Ectodermal cell (in vitro differentiated cells): ENCODE results near the gene POMT2.

ENCODE experiments used
- H3K27ac ChIP-seq: 2 replicates; pipeline ENCODE4 v1.7.0; 2013; ENCODE audit warnings: mild to moderate bottlenecking, low read depth, low read length; ENCODE audit not compliant: insufficient read depth, poor library complexity, severe bottlenecking
- H3K27me3 ChIP-seq: 2 replicates; pipeline ENCODE4 v1.7.0; 2013; ENCODE audit warnings: mild to moderate bottlenecking, low read length; ENCODE audit not compliant: insufficient read depth, control insufficient read depth, poor library complexity, severe bottlenecking
- H3K36me3 ChIP-seq: one replicate; pipeline ENCODE4 v1.7.0; 2013; ENCODE audit warnings: low read length; ENCODE audit not compliant: control insufficient read depth, insufficient read depth
- H3K4me1 ChIP-seq: one replicate; pipeline ENCODE4 v1.7.0; 2013; ENCODE audit warnings: low read length; ENCODE audit not compliant: control insufficient read depth, insufficient read depth
- H3K4me3 ChIP-seq: 2 replicates; pipeline ENCODE4 v1.7.0; 2013; ENCODE audit warnings: low read depth, low read length, control low read depth; ENCODE audit not compliant: insufficient read depth
- H3K9me3 ChIP-seq: 2 replicates; pipeline ENCODE4 v1.7.0; 2013; ENCODE audit warnings: mild to moderate bottlenecking, low read length, moderate library complexity; ENCODE audit not compliant: control insufficient read depth
- WGBS, 2 experiments: methylation state at CpG; one replicate each; pipeline ENCODE4 v1.1.7; 2013; ENCODE audit warnings: missing lambda C conversion rate in 2 of 2; 5-methylcytosine and 5-hydroxymethylcytosine counted together

Gene POMT2

GRCh38 chr14:77260631-77261030 is 60.1 kb downstream of the POMT2 start:
- 88% methylated on average over 10 of the region's 10 CpGs for WGBS, 2 experiments
- Histone ChIP-seq H3K36me3 (no peaks in the 10 kb centered on the region), H3K27me3 (no peaks in the 10 kb centered on the region), H3K27ac (no peak overlapping the region), H3K9me3 (no peaks in the 10 kb centered on the region), H3K4me3 (no peak overlapping the region), H3K4me1 (no peaks in the 10 kb centered on the region)

- no peak overlapping the region for H3K27ac ChIP-seq
- 90 to 94% methylated on average over 11 of the region's 11 CpGs for WGBS, 2 experiments
- H3K4me3 ChIP-seq, result no peak overlapping the region
- H3K36me3 ChIP-seq, result no peaks in the 10 kb centered on the region
- no peaks in the 10 kb centered on the region for H3K27me3 ChIP-seq
- H3K4me1 ChIP-seq, result no peaks in the 10 kb centered on the region
- no peaks in the 10 kb centered on the region for H3K9me3 ChIP-seq
Observed at GRCh38 chr14:77260199-77260598, 60.5 kb downstream of the POMT2 start.

- H3K4me1 ChIP-seq, result no peaks in the 10 kb centered on the region
- WGBS, 2 experiments, result 82 to 86% methylated on average over 11 of the region's 11 CpGs
- no peaks in the 10 kb centered on the region for H3K36me3 ChIP-seq
- H3K9me3 ChIP-seq, result no peaks in the 10 kb centered on the region
- H3K4me3 ChIP-seq, result no peak overlapping the region
- H3K27ac ChIP-seq, result no peak overlapping the region
- H3K27me3 ChIP-seq, result no peaks in the 10 kb centered on the region
Observed at GRCh38 chr14:77259025-77259715, 61.5 kb downstream of the POMT2 start.

GRCh38 chr14:77258566-77258965 is 62.1 kb downstream of the POMT2 start:
- H3K36me3 ChIP-seq, result no peaks in the 10 kb centered on the region
- H3K27me3 ChIP-seq, result no peaks in the 10 kb centered on the region
- H3K9me3 ChIP-seq, result no peaks in the 10 kb centered on the region
- no peak overlapping the region for H3K4me3 ChIP-seq
- H3K27ac ChIP-seq, result no peak overlapping the region
- 86 to 95% methylated on average over 5 of the region's 5 CpGs for WGBS, 2 experiments
- H3K4me1 ChIP-seq, result no peaks in the 10 kb centered on the region

GRCh38 chr14:77257700-77258099 is 63.0 kb downstream of the POMT2 start:
- H3K36me3 ChIP-seq, result no peaks in the 10 kb centered on the region
- no peak overlapping the region for H3K27ac ChIP-seq
- no peaks in the 10 kb centered on the region for H3K9me3 ChIP-seq
- no peak overlapping the region for H3K4me3 ChIP-seq
- no peaks in the 10 kb centered on the region for H3K27me3 ChIP-seq
- no peaks in the 10 kb centered on the region for H3K4me1 ChIP-seq
- WGBS, 2 experiments, result 95 to 98% methylated on average over 10 of the region's 10 CpGs

- no peaks in the 10 kb centered on the region for H3K27me3 ChIP-seq
- H3K27ac ChIP-seq, result no peak overlapping the region
- 95 to 96% methylated on average over 8 of the region's 8 CpGs for WGBS, 2 experiments
- no peaks in the 10 kb centered on the region for H3K36me3 ChIP-seq
- no peaks in the 10 kb centered on the region for H3K4me1 ChIP-seq
- no peaks in the 10 kb centered on the region for H3K9me3 ChIP-seq
- H3K4me3 ChIP-seq, result no peak overlapping the region
Observed at GRCh38 chr14:77256694-77257093, 64.0 kb downstream of the POMT2 start.

- WGBS, 2 experiments, result 89 to 90% methylated on average over 20 of the region's 20 CpGs
Observed at GRCh38 chr14:77253333-77254190, 67.1 kb downstream of the POMT2 start.

GRCh38 chr14:77251870-77252269 is 68.8 kb downstream of the POMT2 start:
- no peaks in the 10 kb centered on the region for H3K4me1 ChIP-seq
- 94 to 95% methylated on average over 11 of the region's 11 CpGs for WGBS, 2 experiments

More at GRCh38 chr14:77253333-77254190, 67.1 kb downstream of the POMT2 start:
- no peak overlapping the region for H3K4me3 ChIP-seq
- no peaks in the 10 kb centered on the region for H3K27me3 ChIP-seq
- H3K36me3 ChIP-seq, result no peaks in the 10 kb centered on the region
- H3K9me3 ChIP-seq, result no peaks in the 10 kb centered on the region
- no peaks in the 10 kb centered on the region for H3K4me1 ChIP-seq
- no peak overlapping the region for H3K27ac ChIP-seq

GRCh38 chr14:77250927-77251326 is 69.8 kb downstream of the POMT2 start:
- H3K27ac ChIP-seq, result no peak overlapping the region
- H3K4me3 ChIP-seq, result no peak overlapping the region
- H3K9me3 ChIP-seq, result no peaks in the 10 kb centered on the region
- no peaks in the 10 kb centered on the region for H3K36me3 ChIP-seq
- no peaks in the 10 kb centered on the region for H3K27me3 ChIP-seq
- H3K4me1 ChIP-seq, result no peaks in the 10 kb centered on the region
- WGBS, 2 experiments, result 89 to 92% methylated on average over 6 of the region's 6 CpGs

More at GRCh38 chr14:77251870-77252269, 68.8 kb downstream of the POMT2 start:
- H3K9me3 ChIP-seq, result no peaks in the 10 kb centered on the region
- H3K36me3 ChIP-seq, result no peaks in the 10 kb centered on the region
- H3K27ac ChIP-seq, result no peak overlapping the region
- H3K27me3 ChIP-seq, result no peaks in the 10 kb centered on the region
- H3K4me3 ChIP-seq, result no peak overlapping the region

- Histone ChIP-seq H3K4me3 (no peak overlapping the region), H3K9me3 (no peaks in the 10 kb centered on the region), H3K27me3 (no peaks in the 10 kb centered on the region), H3K36me3 (no peaks in the 10 kb centered on the region), H3K27ac (no peak overlapping the region), H3K4me1 (no peaks in the 10 kb centered on the region)
- whole genome bisulfite sequencing, 2 experiments, result 94% methylated on average over 7 of the region's 7 CpGs
Observed at GRCh38 chr14:77249286-77249685, 71.4 kb downstream of the POMT2 start.
